Liver (tissue), 9 donors: Measurements from ENCODE around the gene CSAD. TPM values are rescaled to one million over a fixed set of nuclear protein-coding genes. Genes with fewer than 3 reads are reported as not detected.

Source experiments
- DNase-seq: peaks from one replicate; pipeline ENCODE4 v3.0.0-alpha.2; 2017; ENCODE audit warnings: low spot score
- H3K27ac ChIP-seq, 2 donors: one replicate each; pipeline ENCODE4 v1.7.0; 2013; ENCODE audit warnings: inconsistent platforms in 2 of 2, low read length in 2 of 2, control low read depth in 1 of 2, low read depth in 1 of 2, mild to moderate bottlenecking in 1 of 2
- H3K27me3 ChIP-seq, 4 donors: one replicate each; pipeline versions ENCODE4 v1.6.1 to v1.7.0; 2013; ENCODE audit warnings: low read length in 3 of 4, inconsistent platforms in 1 of 4, mild to moderate bottlenecking in 1 of 4, moderate library complexity in 1 of 4; ENCODE audit not compliant: control insufficient read depth in 4 of 4, insufficient read depth in 4 of 4
- H3K36me3 ChIP-seq, 4 donors: one replicate each; pipeline versions ENCODE4 v1.6.1 to v1.7.0; 2013; ENCODE audit warnings: low read length in 3 of 4, mild to moderate bottlenecking in 3 of 4, low read depth in 1 of 4, moderate library complexity in 1 of 4; ENCODE audit not compliant: control insufficient read depth in 4 of 4, insufficient read depth in 3 of 4
- H3K4me1 ChIP-seq, 4 donors: one replicate each; pipeline versions ENCODE4 v1.6.1 to v1.7.0; 2013; ENCODE audit warnings: low read length in 3 of 4, mild to moderate bottlenecking in 3 of 4, moderate library complexity in 1 of 4; ENCODE audit not compliant: control insufficient read depth in 4 of 4, insufficient read depth in 4 of 4
- H3K4me3 ChIP-seq, 3 donors: one replicate each; pipeline versions ENCODE4 v1.6.1 to v1.7.0; 2013; ENCODE audit warnings: low read length in 3 of 3, control low read depth in 1 of 3, low read depth in 1 of 3, mild to moderate bottlenecking in 1 of 3
- H3K9ac ChIP-seq, 2 donors: one replicate each; pipeline ENCODE4 v1.7.0; 2013; ENCODE audit warnings: low read length in 2 of 2, mild to moderate bottlenecking in 2 of 2, moderate library complexity in 2 of 2, control low read depth in 1 of 2, low read depth in 1 of 2
- H3K9me3 ChIP-seq, 4 donors: one replicate each; pipeline versions ENCODE4 v1.6.1 to v1.7.0; 2013; ENCODE audit warnings: low read length in 3 of 4; ENCODE audit not compliant: control insufficient read depth in 4 of 4
- ATF3 ChIP-seq: IDR thresholded peaks from 2 replicates; pipeline ENCODE4 v1.6.1; 2016; ENCODE audit warnings: antibody characterized with exemption
- EGR1 ChIP-seq, 2 donors: IDR thresholded peaks; 2 replicates each; pipeline ENCODE4 v1.6.1; 2016 to 2018; ENCODE audit warnings: antibody characterized with exemption in 2 of 2, low read depth in 2 of 2
- FOXA1 ChIP-seq: IDR thresholded peaks from 2 replicates; pipeline ENCODE4 v1.6.1; 2016; ENCODE audit warnings: antibody characterized with exemption
- GABPA ChIP-seq, 2 donors: IDR thresholded peaks in 1 of 2; conservative IDR thresholded peaks in 1 of 2; 2 replicates each; pipeline ENCODE4 v1.6.1; 2016; ENCODE audit warnings: antibody characterized with exemption in 2 of 2, mild to moderate bottlenecking in 1 of 2, moderate library complexity in 1 of 2
- HNF4A ChIP-seq, 2 donors: conservative IDR thresholded peaks; 2 replicates each; pipeline ENCODE4 v1.6.1; 2016; ENCODE audit warnings: antibody characterized with exemption in 2 of 2, mild to moderate bottlenecking in 2 of 2
- HNF4G ChIP-seq: IDR thresholded peaks from 2 replicates; pipeline ENCODE4 v1.6.1; 2016; ENCODE audit warnings: antibody characterized with exemption
- RAD21 ChIP-seq, 2 donors: IDR thresholded peaks; 2 replicates each; pipeline ENCODE4 v1.6.1; 2016; ENCODE audit warnings: antibody characterized with exemption in 2 of 2, mild to moderate bottlenecking in 2 of 2
- REST ChIP-seq: IDR thresholded peaks from 2 replicates; pipeline ENCODE4 v1.6.1; 2016; ENCODE audit warnings: antibody characterized with exemption, mild to moderate bottlenecking
- RXRA ChIP-seq, 2 donors: IDR thresholded peaks; 2 replicates each; pipeline ENCODE4 v1.6.1; 2017 to 2018; ENCODE audit warnings: antibody characterized with exemption in 2 of 2, mild to moderate bottlenecking in 1 of 2
- TAF1 ChIP-seq: conservative IDR thresholded peaks from 2 replicates; pipeline ENCODE4 v1.6.1; 2016; ENCODE audit warnings: antibody characterized with exemption, mild to moderate bottlenecking
- ZBTB33 ChIP-seq: IDR thresholded peaks from 2 replicates; pipeline ENCODE4 v1.6.1; 2016; ENCODE audit warnings: antibody characterized with exemption
- WGBS: extraction: QIAGEN DNeasy Blood & Tissue Kit; methylation state at CpG from one replicate; pipeline ENCODE4 v1.1.7; 2013; 5-methylcytosine and 5-hydroxymethylcytosine counted together
- polyA plus RNA-seq, 2 donors: library from polyadenylated mRNA; stranded (reverse) in 1 of 2; unstranded in 1 of 2; fragments of 200-250 nt in 1 of 2; fragments of >200 nt in 1 of 2; fragmentation: Nextera tagmentation in 1 of 2; extraction: Ambion mirVana in 1 of 2; gene quantifications; one replicate each; pipeline versions ENCODE4 v1.2.1 to v1.2.3, GENCODE V29; 2013 to 2015
- total RNA-seq, 2 donors: library from RNA; depleted of rRNA; stranded (reverse); fragments of >200 nt; gene quantifications; one replicate each; pipeline ENCODE4 v1.2.3, GENCODE V29; 2014
- donor health status: healthy.
- donor health status: healthy.
- donor health status: healthy.
- donor health status: healthy.
- donor health status: healthy.

Gene CSAD
- total and polyA plus RNA-seq, 4 donors = 4.4 to 41.5 (median 35.1) TPM

GRCh38 chr12:53208877-53209463 lies 28.2 kb upstream of the CSAD start (continued):
- TF ChIP-seq ZBTB33 = no peak

DNA sequence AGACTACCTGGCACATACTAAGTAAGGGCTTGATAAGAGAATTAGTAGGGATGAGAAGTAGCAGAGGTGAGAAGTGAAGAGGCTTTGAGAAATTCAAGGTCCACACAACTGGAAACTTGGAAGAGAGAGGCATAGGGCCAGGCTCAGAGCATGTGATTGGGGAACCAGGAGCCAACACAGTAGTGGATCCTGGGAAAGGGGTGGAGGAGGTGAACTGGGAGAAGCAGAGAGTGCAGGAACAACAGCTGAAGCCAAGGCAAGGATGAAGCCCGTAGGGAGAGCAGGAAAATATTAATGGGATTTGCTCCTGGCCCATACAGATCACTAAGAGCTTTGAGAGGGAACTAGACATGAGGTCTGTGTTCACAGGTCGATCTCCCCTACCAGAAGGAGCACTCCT lies 27.7 kb upstream of the CSAD start:
- Histone ChIP-seq H3K4me1 (peaks cover 0 to 8% (median 0%) of the 10 kb centered on the region in 4 donors), H3K27ac (no peak overlapping the region), H3K27me3 (no peaks in the 10 kb centered on the region), H3K9ac (no peak overlapping the region), H3K4me3 (no peak overlapping the region), H3K36me3 (no peaks in the 10 kb centered on the region), H3K9me3 (no peaks in the 10 kb centered on the region)
- no peak for DNase-seq
- TF ChIP-seq FOXA1 (no peak), RAD21 (IDR thresholded peaks at IDR 0.05) (no peak), ATF3 (no peak)
- WGBS = 81% methylated on average over 2 of the region's 2 CpGs

- H3K4me1 ChIP-seq = no peaks in the 10 kb centered on the region
- peak within 1 kb of the TSS in 1 of 2 donors; percentile 0 for H3K27ac ChIP-seq
- no peak for TF ChIP-seq RAD21 (IDR thresholded peaks at IDR 0.05)
- no peak for TF ChIP-seq ATF3
- TF ChIP-seq REST = no peak
- TF ChIP-seq EGR1 (IDR thresholded peaks at IDR 0.05; ENCODE audit: low read depth in 2 of 2) = no peak
- TF ChIP-seq HNF4G = no peak
- no peak for TF ChIP-seq RXRA (IDR thresholded peaks at IDR 0.05)
- TF ChIP-seq TAF1 = no peak
- no peak for TF ChIP-seq HNF4A (conservative IDR thresholded peaks at IDR 0.05)
- TF ChIP-seq GABPA (IDR thresholded peaks at IDR 0.05 in 1 of 2, conservative IDR thresholded peaks at IDR 0.05 in 1 of 2) = no peak
- no peak for TF ChIP-seq ZBTB33
- 67% methylated on average over 5 of the region's 5 CpGs for WGBS
- no peak for DNase-seq
- H3K4me3 ChIP-seq = no peak within 1 kb of the TSS
- H3K36me3 ChIP-seq = no peaks in the 10 kb centered on the region
- no peaks in the 10 kb centered on the region for H3K9me3 ChIP-seq
- H3K9ac ChIP-seq = peak within 1 kb of the TSS in 1 of 2 donors; percentile 28
- H3K27me3 ChIP-seq = no peaks in the 10 kb centered on the region
These were observed 26.3 kb upstream of the CSAD start, which contains the start of gene ITGB7 for GRCh38 chr12:53207042-53207441. Gene ITGB7, minus strand, starts transcription at chr12:53207251. Its CDS starts 6,808 bp downstream, at chr12:53200443.
